ENCODE results near the gene DDX24. TPM values are rescaled to one million over a fixed set of nuclear protein-coding genes. Genes with fewer than 3 reads are reported as not detected.

Gene DDX24
- total and polyA plus RNA-seq, 2 donors: 55.1 to 144 TPM

GRCh38 chr14:94044476-94045091, 36.4 kb downstream of the DDX24 start:
- Histone ChIP-seq H3K4me1 (ENCODE audit: insufficient read depth) (no peaks in the 10 kb centered on the region), H3K4me3 (ENCODE audit: low read depth, low read length) (no peak overlapping the region), H3K36me3 (ENCODE audit: insufficient read depth) (peaks cover 6% of the 10 kb centered on the region), H3K27ac (ENCODE audit: low read depth) (no peak overlapping the region)
- WGBS: 88% methylated on average over 20 of the region's 20 CpGs
- DNase-seq (ENCODE audit: extremely low spot score): no peak

- DNase-seq (ENCODE audit: extremely low spot score): no peak
- Histone ChIP-seq H3K27ac (ENCODE audit: low read depth) (no peak overlapping the region), H3K4me1 (ENCODE audit: insufficient read depth) (no peaks in the 10 kb centered on the region), H3K4me3 (ENCODE audit: low read depth, low read length) (no peak overlapping the region), H3K36me3 (ENCODE audit: insufficient read depth) (peaks cover 6% of the 10 kb centered on the region)
- 86% methylated on average over 14 of the region's 14 CpGs for WGBS
These were observed 37.1 kb downstream of the DDX24 start for GRCh38 chr14:94043756-94044475.

GRCh38 chr14:94043111-94043755, 37.8 kb downstream of the DDX24 start:
- 77% methylated on average over 13 of the region's 13 CpGs for WGBS
- Histone ChIP-seq H3K27ac (ENCODE audit: low read depth) (no peak overlapping the region), H3K36me3 (ENCODE audit: insufficient read depth) (peaks cover 2% of the 10 kb centered on the region), H3K4me3 (ENCODE audit: low read depth, low read length) (no peak overlapping the region), H3K4me1 (ENCODE audit: insufficient read depth) (no peaks in the 10 kb centered on the region)
- no peak for DNase-seq (ENCODE audit: extremely low spot score)

- H3K4me3 ChIP-seq (ENCODE audit: low read depth, low read length): no peak overlapping the region
- no peak for DNase-seq (ENCODE audit: extremely low spot score)
- no peaks in the 10 kb centered on the region for H3K4me1 ChIP-seq (ENCODE audit: insufficient read depth)
- WGBS: 71% methylated on average over 12 of the region's 12 CpGs
- peaks cover 2% of the 10 kb centered on the region for H3K36me3 ChIP-seq (ENCODE audit: insufficient read depth)
- no peak overlapping the region for H3K27ac ChIP-seq (ENCODE audit: low read depth)
These were observed 38.4 kb downstream of the DDX24 start for GRCh38 chr14:94042433-94043091.

- H3K4me3 ChIP-seq (ENCODE audit: low read depth, low read length): no peak overlapping the region
- H3K27ac ChIP-seq (ENCODE audit: low read depth): no peak overlapping the region
- no peak for DNase-seq (ENCODE audit: extremely low spot score)
- H3K36me3 ChIP-seq (ENCODE audit: insufficient read depth): no peaks in the 10 kb centered on the region
- 70% methylated on average over 18 of the region's 18 CpGs for WGBS
- no peaks in the 10 kb centered on the region for H3K4me1 ChIP-seq (ENCODE audit: insufficient read depth)
These were observed 39.3 kb downstream of the DDX24 start for GRCh38 chr14:94041551-94042346.

- 88% methylated on average over 13 of the region's 13 CpGs for WGBS
- no peak overlapping the region for H3K4me3 ChIP-seq (ENCODE audit: low read depth, low read length)
- H3K27ac ChIP-seq (ENCODE audit: low read depth): no peak overlapping the region
- no peaks in the 10 kb centered on the region for H3K4me1 ChIP-seq (ENCODE audit: insufficient read depth)
- no peak for DNase-seq (ENCODE audit: extremely low spot score)
- no peaks in the 10 kb centered on the region for H3K36me3 ChIP-seq (ENCODE audit: insufficient read depth)
These were observed 40.2 kb downstream of the DDX24 start for GRCh38 chr14:94040796-94041195.

- whole genome bisulfite sequencing: 83% methylated on average over 5 of the region's 5 CpGs
- H3K4me3 ChIP-seq (ENCODE audit: low read depth, low read length): no peak overlapping the region
- H3K36me3 ChIP-seq (ENCODE audit: insufficient read depth): no peaks in the 10 kb centered on the region
- DNase-seq (ENCODE audit: extremely low spot score): no peak
- H3K4me1 ChIP-seq (ENCODE audit: insufficient read depth): no peaks in the 10 kb centered on the region
- no peak overlapping the region for H3K27ac ChIP-seq (ENCODE audit: low read depth)
These were observed 40.8 kb downstream of the DDX24 start for GRCh38 chr14:94040247-94040646.

- Histone ChIP-seq H3K4me3 (ENCODE audit: low read depth, low read length) (no peak overlapping the region), H3K4me1 (ENCODE audit: insufficient read depth) (no peaks in the 10 kb centered on the region), H3K27ac (ENCODE audit: low read depth) (no peak overlapping the region), H3K36me3 (ENCODE audit: insufficient read depth) (no peaks in the 10 kb centered on the region)
- 88% methylated on average over 11 of the region's 11 CpGs for WGBS
- no peak for DNase-seq (ENCODE audit: extremely low spot score)
These were observed 41.9 kb downstream of the DDX24 start for GRCh38 chr14:94038921-94039629.

GRCh38 chr14:94038510-94038909, 42.5 kb downstream of the DDX24 start:
- H3K36me3 ChIP-seq (ENCODE audit: insufficient read depth): no peaks in the 10 kb centered on the region
- WGBS: 89% methylated on average over 7 of the region's 7 CpGs
- no peaks in the 10 kb centered on the region for H3K4me1 ChIP-seq (ENCODE audit: insufficient read depth)
- H3K4me3 ChIP-seq (ENCODE audit: low read depth, low read length): no peak overlapping the region
- H3K27ac ChIP-seq (ENCODE audit: low read depth): no peak overlapping the region
- DNase-seq (ENCODE audit: extremely low spot score): no peak

- DNase-seq (ENCODE audit: extremely low spot score): no peak
- Histone ChIP-seq H3K36me3 (ENCODE audit: insufficient read depth) (no peaks in the 10 kb centered on the region), H3K27ac (ENCODE audit: low read depth) (no peak overlapping the region), H3K4me1 (ENCODE audit: insufficient read depth) (no peaks in the 10 kb centered on the region), H3K4me3 (ENCODE audit: low read depth, low read length) (no peak overlapping the region)
- 80% methylated on average over 9 of the region's 9 CpGs for WGBS
These were observed 43.0 kb downstream of the DDX24 start for GRCh38 chr14:94037954-94038353.

- Histone ChIP-seq H3K4me3 (ENCODE audit: low read depth, low read length) (no peak overlapping the region), H3K27ac (ENCODE audit: low read depth) (no peak overlapping the region), H3K36me3 (ENCODE audit: insufficient read depth) (no peaks in the 10 kb centered on the region), H3K4me1 (ENCODE audit: insufficient read depth) (no peaks in the 10 kb centered on the region)
- no peak for DNase-seq (ENCODE audit: extremely low spot score)
- 40% methylated on average over 12 of the region's 12 CpGs for WGBS
These were observed 44.5 kb downstream of the DDX24 start for GRCh38 chr14:94036313-94037167.

GRCh38 chr14:94034886-94035285, 46.1 kb downstream of the DDX24 start:
- WGBS: 89% methylated on average over 3 of the region's 3 CpGs
- H3K36me3 ChIP-seq (ENCODE audit: insufficient read depth): no peaks in the 10 kb centered on the region
- H3K27ac ChIP-seq (ENCODE audit: low read depth): no peak overlapping the region
- no peak overlapping the region for H3K4me3 ChIP-seq (ENCODE audit: low read depth, low read length)
- H3K4me1 ChIP-seq (ENCODE audit: insufficient read depth): no peaks in the 10 kb centered on the region
- DNase-seq (ENCODE audit: extremely low spot score): no peak

Measured in urinary bladder (tissue), 4 donors.